ENCODE results near the gene PCID2. TPM values are rescaled to one million over a fixed set of nuclear protein-coding genes. Genes with fewer than 3 reads are reported as not detected.

PCID2 gene
- total RNA-seq, 1 experiment from 2014 or later: 63.4 TPM

DNA sequence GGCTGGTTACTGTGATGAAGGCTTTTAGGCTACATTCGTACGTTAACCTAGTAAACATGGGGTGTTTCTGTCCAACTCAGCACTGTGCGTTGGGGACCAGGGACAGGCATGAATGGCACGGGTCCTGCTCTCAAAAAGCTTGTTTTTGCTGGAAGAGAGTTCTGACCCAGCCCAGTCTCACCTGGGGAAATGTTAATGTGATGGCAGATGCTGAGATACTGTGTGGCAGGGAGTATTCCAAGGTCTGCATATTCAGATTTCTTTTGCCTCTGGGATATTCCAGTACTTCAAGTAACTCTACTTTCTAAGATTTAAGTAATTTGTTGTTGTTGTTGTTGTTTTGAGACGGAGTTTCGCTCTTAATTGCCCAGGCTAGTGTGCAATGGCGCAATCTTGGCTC lies 14.6 kb upstream of the PCID2 start:
- intact Hi-C loops (cut with micrococcal nuclease): no loop called here
- ChIA-PET CTCF (no interaction called here), POLR2A (no interaction called here)
- TF ChIP-seq, protein P1, sequence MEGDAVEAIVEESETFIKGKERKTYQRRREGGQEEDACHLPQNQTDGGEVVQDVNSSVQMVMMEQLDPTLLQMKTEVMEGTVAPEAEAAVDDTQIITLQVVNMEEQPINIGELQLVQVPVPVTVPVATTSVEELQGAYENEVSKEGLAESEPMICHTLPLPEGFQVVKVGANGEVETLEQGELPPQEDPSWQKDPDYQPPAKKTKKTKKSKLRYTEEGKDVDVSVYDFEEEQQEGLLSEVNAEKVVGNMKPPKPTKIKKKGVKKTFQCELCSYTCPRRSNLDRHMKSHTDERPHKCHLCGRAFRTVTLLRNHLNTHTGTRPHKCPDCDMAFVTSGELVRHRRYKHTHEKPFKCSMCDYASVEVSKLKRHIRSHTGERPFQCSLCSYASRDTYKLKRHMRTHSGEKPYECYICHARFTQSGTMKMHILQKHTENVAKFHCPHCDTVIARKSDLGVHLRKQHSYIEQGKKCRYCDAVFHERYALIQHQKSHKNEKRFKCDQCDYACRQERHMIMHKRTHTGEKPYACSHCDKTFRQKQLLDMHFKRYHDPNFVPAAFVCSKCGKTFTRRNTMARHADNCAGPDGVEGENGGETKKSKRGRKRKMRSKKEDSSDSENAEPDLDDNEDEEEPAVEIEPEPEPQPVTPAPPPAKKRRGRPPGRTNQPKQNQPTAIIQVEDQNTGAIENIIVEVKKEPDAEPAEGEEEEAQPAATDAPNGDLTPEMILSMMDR (IDR thresholded peaks at IDR 0.05; ENCODE audit: unreplicated experiment): no peak
- Mint-ChIP-seq H3K4me1 (ENCODE audit: insufficient read depth, unreplicated experiment) (peaks cover 4% of the 10 kb centered on the region), H3K36me3 (ENCODE audit: insufficient read depth, unreplicated experiment) (peaks cover 81% of the 10 kb centered on the region), H3K4me3 (ENCODE audit: unreplicated experiment) (no peak overlapping the region), H3K9me3 (ENCODE audit: unreplicated experiment) (no peaks in the 10 kb centered on the region), H3K27me3 (ENCODE audit: insufficient read depth, unreplicated experiment) (no peaks in the 10 kb centered on the region), H3K27ac (ENCODE audit: low read depth, unreplicated experiment) (no peak overlapping the region)
- BruUV-seq (replicated peaks): no TSS peak
- no peak for DNase-seq (ENCODE audit: unreplicated experiment)

DNA sequence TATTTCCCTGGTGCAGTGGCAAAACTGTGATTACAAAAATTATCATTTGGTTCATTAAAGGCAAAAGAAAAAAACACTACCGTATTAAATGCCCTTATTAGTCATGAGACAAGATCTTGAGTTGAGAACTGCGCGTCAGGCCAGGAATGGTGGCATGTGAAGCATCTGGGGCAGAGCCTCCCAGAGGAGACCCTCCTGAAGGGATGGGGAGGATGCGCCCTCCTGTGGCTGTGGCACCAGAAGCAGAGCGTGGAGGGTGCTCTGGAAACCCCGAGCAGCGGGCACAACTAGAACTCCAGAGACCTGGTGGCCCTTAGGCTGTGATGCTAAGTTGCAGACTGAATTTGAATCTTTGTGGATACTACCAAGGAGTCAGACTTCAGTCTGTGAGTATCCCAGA lies 12.4 kb upstream of the PCID2 start:
- DNase-seq (ENCODE audit: unreplicated experiment): no peak
- TF ChIP-seq, protein P1 (IDR thresholded peaks at IDR 0.05; ENCODE audit: unreplicated experiment): no peak
- Mint-ChIP-seq H3K27me3 (ENCODE audit: insufficient read depth, unreplicated experiment) (no peaks in the 10 kb centered on the region), H3K27ac (ENCODE audit: low read depth, unreplicated experiment) (no peak overlapping the region), H3K4me1 (ENCODE audit: insufficient read depth, unreplicated experiment) (peaks cover 4% of the 10 kb centered on the region), H3K36me3 (ENCODE audit: insufficient read depth, unreplicated experiment) (peaks cover 64% of the 10 kb centered on the region), H3K9me3 (ENCODE audit: unreplicated experiment) (no peaks in the 10 kb centered on the region), H3K4me3 (ENCODE audit: unreplicated experiment) (no peak overlapping the region)
- ChIA-PET POLR2A (no interaction called here), CTCF (interaction anchor here (0.6 kb wide), 1 partner anchor 12 kb away, joined by 3 read pairs; no protein-coding TSS in a partner anchor)
- intact Hi-C loops (cut with micrococcal nuclease): no loop called here
- no TSS peak for BruUV-seq (replicated peaks)

DNA sequence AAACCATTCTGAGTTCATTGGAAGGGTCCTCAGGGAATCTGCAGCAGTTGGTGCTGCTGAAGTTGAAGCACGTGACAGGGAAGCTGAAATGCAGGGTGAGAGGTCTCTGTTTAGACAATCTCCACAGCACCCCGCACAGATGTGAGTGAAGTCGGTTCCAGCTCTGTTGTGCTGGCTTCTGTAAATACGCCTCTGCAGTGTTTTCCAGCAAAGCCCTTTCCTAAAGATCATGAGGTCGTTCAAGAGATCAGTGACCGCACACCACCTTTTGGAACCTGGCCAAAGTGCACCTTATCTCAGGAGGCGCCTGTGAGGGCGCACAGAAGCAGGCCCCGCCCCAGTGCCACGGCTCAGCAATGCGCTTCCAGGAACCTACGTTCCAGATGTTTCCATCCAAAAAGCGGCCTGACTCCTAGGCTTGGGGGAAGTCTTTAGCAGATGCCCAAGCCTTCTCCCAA lies 11.7 kb upstream of the PCID2 start:
- intact Hi-C loops (cut with micrococcal nuclease): no loop called here
- CTCF ChIA-PET: no interaction called here
- POLR2A ChIA-PET: no interaction called here
- no peaks in the 10 kb centered on the region for H3K27me3 Mint-ChIP-seq (ENCODE audit: insufficient read depth, unreplicated experiment)
- TF ChIP-seq, protein P1 (IDR thresholded peaks at IDR 0.05; ENCODE audit: unreplicated experiment): no peak
- H3K4me3 Mint-ChIP-seq (ENCODE audit: unreplicated experiment): no peak overlapping the region
- peaks cover 4% of the 10 kb centered on the region for H3K4me1 Mint-ChIP-seq (ENCODE audit: insufficient read depth, unreplicated experiment)
- no peaks in the 10 kb centered on the region for H3K9me3 Mint-ChIP-seq (ENCODE audit: unreplicated experiment)
- no TSS peak for BruUV-seq (replicated peaks)
- no peak for DNase-seq (ENCODE audit: unreplicated experiment)
- no peak overlapping the region for H3K27ac Mint-ChIP-seq (ENCODE audit: low read depth, unreplicated experiment)
- peaks cover 57% of the 10 kb centered on the region for H3K36me3 Mint-ChIP-seq (ENCODE audit: insufficient read depth, unreplicated experiment)

DNA sequence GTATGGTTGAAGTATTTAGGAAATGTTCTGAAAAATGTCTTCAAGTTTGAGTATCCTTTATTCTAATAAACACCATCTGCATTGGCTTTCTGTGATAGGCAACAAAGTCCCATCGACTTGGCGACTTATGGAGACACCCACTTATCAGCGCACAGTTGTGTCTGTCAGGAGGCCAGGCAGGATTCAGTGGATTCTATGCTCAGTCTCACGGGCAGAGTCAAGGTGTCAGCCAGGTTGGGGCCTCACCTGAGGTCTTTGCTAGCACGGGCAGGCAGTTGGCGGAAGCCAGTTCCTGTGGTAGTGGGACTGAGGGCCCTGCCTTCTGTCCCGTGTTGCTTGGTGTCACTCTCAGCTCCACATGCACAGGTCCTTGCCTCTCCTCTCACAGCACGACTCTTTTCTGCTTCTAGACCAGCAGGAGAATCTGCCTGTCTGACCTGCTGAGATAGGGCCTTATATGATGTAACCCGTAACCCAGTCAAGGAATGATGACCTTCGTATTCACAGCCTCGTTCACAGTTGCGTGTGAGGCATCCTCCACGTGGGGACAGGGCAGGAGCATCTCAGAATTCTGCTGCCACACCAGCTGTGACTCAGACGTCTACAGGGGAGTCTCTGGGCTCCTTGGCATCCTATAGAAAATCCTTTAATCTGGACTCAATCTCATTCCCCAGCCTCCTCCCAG lies 10.9 kb upstream of the PCID2 start:
- no peak for DNase-seq (ENCODE audit: unreplicated experiment)
- BruUV-seq (replicated peaks): no TSS peak
- CTCF ChIA-PET: interaction anchor here (0.7 kb wide), 1 partner anchor 22 kb away, joined by 3 read pairs; no protein-coding TSS in a partner anchor
- Mint-ChIP-seq H3K27ac (ENCODE audit: low read depth, unreplicated experiment) (no peak overlapping the region), H3K9me3 (ENCODE audit: unreplicated experiment) (no peaks in the 10 kb centered on the region), H3K36me3 (ENCODE audit: insufficient read depth, unreplicated experiment) (peaks cover 50% of the 10 kb centered on the region), H3K4me3 (ENCODE audit: unreplicated experiment) (no peak overlapping the region), H3K4me1 (ENCODE audit: insufficient read depth, unreplicated experiment) (peaks cover 4% of the 10 kb centered on the region), H3K27me3 (ENCODE audit: insufficient read depth, unreplicated experiment) (no peaks in the 10 kb centered on the region)
- TF ChIP-seq, protein P1 (IDR thresholded peaks at IDR 0.05; ENCODE audit: unreplicated experiment): no peak
- POLR2A ChIA-PET: interaction anchor here (0.6 to 2.5 kb wide), 3 partner anchors 11 to 108 kb away, joined by 3 to 21 read pairs (median 3); partner anchors contain the start of genes CUL4A and PCID2
- intact Hi-C loops (cut with micrococcal nuclease): no loop called here

Measured in MCF 10A (cell line).